ENCODE data around the gene LRBA. TPM values are rescaled to one million over a fixed set of nuclear protein-coding genes. Genes with fewer than 3 reads are reported as not detected.

LRBA gene
- total and polyA plus RNA-seq, 2 donors = 11.6 to 92.0 TPM

DNA sequence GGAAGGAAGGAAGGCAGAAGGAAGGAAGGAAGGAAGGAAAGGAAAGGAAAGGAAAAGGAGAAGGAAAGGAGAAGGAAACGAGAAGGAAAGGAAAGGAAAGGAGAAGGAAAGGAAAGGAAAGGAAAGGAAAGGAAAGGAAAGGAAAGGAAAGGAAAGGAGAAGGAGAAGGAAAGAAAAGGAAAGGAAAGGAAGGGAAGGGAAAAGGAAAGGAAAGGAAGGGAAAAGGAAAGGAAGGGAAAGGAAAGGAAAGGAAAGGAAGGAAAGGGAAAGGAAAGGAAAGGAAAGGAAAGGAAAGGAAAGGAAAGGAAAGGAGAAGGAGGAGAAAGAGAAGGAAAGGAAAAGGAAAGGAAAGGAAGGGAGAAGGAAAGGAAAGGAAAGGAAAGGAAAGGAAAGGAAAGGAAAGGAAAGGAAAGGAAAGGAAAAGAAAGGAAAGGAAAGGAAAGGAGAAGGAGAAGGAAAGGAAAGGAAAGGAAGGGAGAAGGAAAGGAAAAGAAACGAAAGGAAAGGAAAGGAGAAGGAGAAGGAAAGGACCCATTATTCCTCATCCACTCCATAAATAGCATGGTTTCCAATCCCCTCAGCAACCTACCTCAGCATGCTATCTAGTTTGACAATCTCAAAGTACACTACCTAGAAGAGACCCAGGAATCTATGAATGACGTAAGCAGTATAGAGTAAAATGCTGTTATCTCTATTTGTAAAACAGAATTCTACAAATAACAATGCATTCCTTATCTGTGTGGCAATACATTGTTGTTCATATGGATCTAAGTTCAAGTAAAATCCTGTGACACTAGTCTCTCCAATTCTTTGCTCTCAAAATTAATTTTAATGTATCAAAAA lies 209.7 kb downstream of the LRBA start:
- H3K27ac ChIP-seq (ENCODE audit: low read depth) = no peak overlapping the region
- H3K36me3 ChIP-seq (ENCODE audit: insufficient read depth) = peaks cover 3% of the 10 kb centered on the region
- H3K4me1 ChIP-seq (ENCODE audit: insufficient read depth) = no peaks in the 10 kb centered on the region
- WGBS = 94% methylated on average over 3 of the region's 3 CpGs
- no peak overlapping the region for H3K4me3 ChIP-seq (ENCODE audit: low read depth, low read length)
- DNase-seq (ENCODE audit: extremely low spot score) = no peak

DNA sequence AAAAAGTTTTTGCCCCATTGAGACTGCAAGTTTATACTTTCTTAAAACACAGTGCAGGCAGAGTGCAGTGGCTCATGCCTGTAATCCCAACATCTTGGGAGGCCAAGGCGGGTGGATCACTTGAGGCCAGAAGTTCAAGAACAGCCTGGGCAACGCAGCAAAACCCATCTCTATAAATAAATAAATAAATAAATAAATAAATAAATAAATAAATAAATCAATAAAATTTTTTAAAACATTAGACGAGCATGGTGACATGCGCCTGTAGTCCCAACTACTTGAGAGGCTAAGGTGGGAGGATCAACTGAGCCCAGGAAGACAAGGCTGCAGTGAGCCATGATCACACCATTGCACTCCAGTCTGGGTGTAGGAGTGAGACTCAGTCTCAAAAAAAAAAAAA lies 213.3 kb downstream of the LRBA start:
- Histone ChIP-seq H3K4me1 (ENCODE audit: insufficient read depth) (no peaks in the 10 kb centered on the region), H3K36me3 (ENCODE audit: insufficient read depth) (peaks cover 3% of the 10 kb centered on the region), H3K27ac (ENCODE audit: low read depth) (no peak overlapping the region), H3K4me3 (ENCODE audit: low read depth, low read length) (no peak overlapping the region)
- no peak for DNase-seq (ENCODE audit: extremely low spot score)
- WGBS = 98% methylated on average over 4 of the region's 4 CpGs

DNA sequence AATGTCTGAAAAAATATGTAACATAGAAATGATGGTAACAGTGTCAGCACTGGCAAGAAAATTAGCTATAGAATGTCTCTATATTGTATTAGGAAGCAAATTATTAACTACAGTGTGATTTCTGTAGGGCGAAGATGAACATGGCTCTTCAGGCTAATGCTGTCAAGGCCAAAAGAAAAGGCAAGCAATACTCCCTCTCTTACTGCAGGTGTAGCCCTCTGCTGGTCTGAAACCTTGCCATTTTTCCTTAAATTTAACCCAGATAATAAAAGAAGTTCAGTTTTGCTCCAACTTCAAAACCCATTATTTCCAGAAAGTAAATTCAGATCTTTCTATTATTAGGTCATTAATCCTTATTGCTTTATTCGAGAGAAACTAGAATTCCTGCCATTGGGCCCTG lies 215.9 kb downstream of the LRBA start:
- no peak overlapping the region for H3K4me3 ChIP-seq (ENCODE audit: low read depth, low read length)
- 95% methylated on average over 2 of the region's 2 CpGs for whole genome bisulfite sequencing
- H3K27ac ChIP-seq (ENCODE audit: low read depth) = no peak overlapping the region
- no peak for DNase-seq (ENCODE audit: extremely low spot score)
- H3K4me1 ChIP-seq (ENCODE audit: insufficient read depth) = no peaks in the 10 kb centered on the region
- peaks cover 3% of the 10 kb centered on the region for H3K36me3 ChIP-seq (ENCODE audit: insufficient read depth)

DNA sequence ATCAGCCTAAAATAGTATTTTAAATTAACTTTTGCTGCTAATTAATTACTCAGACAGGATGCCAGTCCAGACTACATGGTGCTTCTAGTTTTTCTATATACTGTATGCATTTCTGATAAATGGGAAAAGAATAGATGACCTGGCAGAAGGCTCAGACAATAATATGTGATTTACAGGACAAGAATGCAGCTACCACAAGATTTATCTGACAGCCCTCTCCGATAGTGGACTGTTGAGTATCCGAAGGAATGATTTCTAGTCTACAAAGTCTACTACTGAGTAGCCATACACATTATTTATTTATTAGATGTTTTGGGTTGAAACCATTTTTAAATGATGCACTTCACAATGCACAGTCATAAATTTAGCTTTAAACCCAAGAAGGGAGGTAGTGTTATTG lies 220.4 kb downstream of the LRBA start:
- Histone ChIP-seq H3K27ac (ENCODE audit: low read depth) (no peak overlapping the region), H3K36me3 (ENCODE audit: insufficient read depth) (no peaks in the 10 kb centered on the region), H3K4me1 (ENCODE audit: insufficient read depth) (no peaks in the 10 kb centered on the region), H3K4me3 (ENCODE audit: low read depth, low read length) (no peak overlapping the region)
- no peak for DNase-seq (ENCODE audit: extremely low spot score)
- 78% methylated on average over 2 of the region's 2 CpGs for WGBS

DNA sequence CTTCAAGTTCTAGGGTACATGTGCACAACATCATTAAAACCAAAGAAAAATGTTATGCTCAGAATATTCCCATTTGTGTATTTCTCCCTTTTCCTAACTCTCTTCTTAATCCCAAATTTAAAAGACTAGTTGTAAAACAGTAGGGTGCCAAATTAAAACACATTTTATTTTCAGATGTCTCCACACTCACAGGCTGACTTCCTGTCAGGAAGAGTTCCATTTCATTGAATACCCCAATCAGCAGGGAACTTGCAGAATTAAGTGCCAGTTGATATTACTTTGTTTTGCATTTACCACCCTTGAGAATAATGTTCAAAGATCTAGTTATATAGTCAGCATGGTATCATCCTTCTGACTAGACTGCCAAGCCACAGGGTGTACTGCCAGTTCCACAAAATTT lies 225.2 kb downstream of the LRBA start:
- Histone ChIP-seq H3K27ac (ENCODE audit: low read depth) (no peak overlapping the region), H3K4me3 (ENCODE audit: low read depth, low read length) (no peak overlapping the region), H3K36me3 (ENCODE audit: insufficient read depth) (no peaks in the 10 kb centered on the region), H3K4me1 (ENCODE audit: insufficient read depth) (no peaks in the 10 kb centered on the region)
- DNase-seq (ENCODE audit: extremely low spot score) = no peak

DNA sequence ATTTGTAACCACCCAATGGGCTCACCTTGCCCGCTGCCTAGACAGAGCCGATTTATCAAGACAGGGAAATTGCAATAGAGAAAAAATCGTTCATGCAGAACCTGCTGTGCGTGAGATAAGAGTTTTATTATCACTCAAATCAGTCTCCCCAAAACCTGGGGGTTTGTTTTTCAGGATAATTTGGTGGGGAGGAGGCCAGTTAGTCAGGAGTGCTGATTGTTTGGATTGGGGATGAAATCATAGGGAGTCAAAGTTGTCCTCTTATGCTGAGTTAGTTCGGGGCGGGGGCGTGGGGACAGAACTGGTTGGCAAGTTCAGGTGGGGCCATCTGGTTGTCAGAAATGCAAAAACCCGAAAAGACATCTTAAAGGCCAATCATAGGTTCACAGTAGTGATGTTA lies 230.1 kb downstream of the LRBA start:
- 90% methylated on average over 8 of the region's 8 CpGs for WGBS
- Histone ChIP-seq H3K27ac (ENCODE audit: low read depth) (no peak overlapping the region), H3K4me3 (ENCODE audit: low read depth, low read length) (no peak overlapping the region), H3K4me1 (ENCODE audit: insufficient read depth) (no peaks in the 10 kb centered on the region), H3K36me3 (ENCODE audit: insufficient read depth) (no peaks in the 10 kb centered on the region)
- DNase-seq (ENCODE audit: extremely low spot score) = no peak

DNA sequence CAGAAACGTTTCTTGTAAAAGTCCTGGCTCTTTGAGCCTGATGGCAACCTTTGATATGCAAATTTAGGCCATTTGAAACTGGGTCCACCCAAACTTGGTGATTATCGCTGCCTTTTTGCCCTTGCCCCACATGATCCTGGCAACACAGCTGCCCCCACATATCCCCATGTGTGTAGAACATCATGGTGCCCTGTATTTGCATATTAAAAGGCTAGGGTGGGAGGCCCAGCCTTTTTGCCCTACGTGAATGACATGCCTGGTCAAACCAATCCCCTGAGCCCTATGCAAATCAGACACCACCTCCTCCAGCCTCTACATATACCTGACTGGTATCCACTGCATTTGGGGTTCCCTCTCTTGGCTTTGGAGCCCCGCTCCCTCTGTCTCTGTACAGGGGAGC lies 230.8 kb downstream of the LRBA start:
- 64% methylated on average over 4 of the region's 4 CpGs for WGBS
- no peak overlapping the region for H3K4me3 ChIP-seq (ENCODE audit: low read depth, low read length)
- no peaks in the 10 kb centered on the region for H3K36me3 ChIP-seq (ENCODE audit: insufficient read depth)
- no peak for DNase-seq (ENCODE audit: extremely low spot score)
- H3K4me1 ChIP-seq (ENCODE audit: insufficient read depth) = no peaks in the 10 kb centered on the region
- no peak overlapping the region for H3K27ac ChIP-seq (ENCODE audit: low read depth)

DNA sequence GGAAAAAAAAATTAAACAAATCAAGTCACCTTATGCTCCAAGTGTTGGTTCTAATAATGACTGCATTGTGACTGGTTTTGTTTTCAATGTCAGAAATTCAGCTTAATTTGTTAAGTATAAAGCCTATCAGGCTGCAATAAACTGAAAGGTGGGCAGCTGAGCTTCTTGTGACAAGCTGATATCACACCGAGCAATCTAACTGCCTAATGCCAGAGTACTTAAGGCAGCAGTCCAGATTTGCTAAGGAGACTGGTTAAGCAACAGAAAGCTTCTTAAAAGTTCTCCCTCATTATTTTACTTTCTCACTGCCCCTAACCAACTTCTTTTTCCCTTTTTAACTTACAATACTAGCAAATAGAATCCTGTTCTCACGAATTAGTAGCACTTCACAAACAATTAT lies 232.2 kb downstream of the LRBA start:
- no peak overlapping the region for H3K4me3 ChIP-seq (ENCODE audit: low read depth, low read length)
- no peak overlapping the region for H3K27ac ChIP-seq (ENCODE audit: low read depth)
- no peaks in the 10 kb centered on the region for H3K36me3 ChIP-seq (ENCODE audit: insufficient read depth)
- H3K4me1 ChIP-seq (ENCODE audit: insufficient read depth) = no peaks in the 10 kb centered on the region
- no peak for DNase-seq (ENCODE audit: extremely low spot score)
- 67% methylated on average over 2 of the region's 2 CpGs for WGBS

DNA sequence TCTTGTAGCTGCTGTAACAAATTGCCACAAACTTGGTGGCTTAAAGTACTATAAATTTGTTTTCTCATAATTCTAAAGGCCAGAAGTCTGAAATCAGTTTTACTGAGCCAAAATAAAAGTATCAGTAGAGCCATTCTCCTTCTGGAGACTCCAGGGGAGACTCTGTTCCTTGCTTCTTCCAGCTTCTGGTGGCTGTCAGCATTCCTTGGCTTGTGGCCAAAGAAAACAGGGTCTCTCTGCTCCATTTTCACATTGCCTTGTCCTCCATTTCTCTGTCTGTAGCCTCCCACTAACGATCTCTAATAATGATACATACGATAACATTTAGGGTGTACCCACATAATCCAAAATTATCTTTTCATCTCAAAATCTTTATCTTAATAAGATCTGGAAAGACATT lies 232.8 kb downstream of the LRBA start:
- 73% methylated on average over 2 of the region's 2 CpGs for WGBS
- Histone ChIP-seq H3K27ac (ENCODE audit: low read depth) (no peak overlapping the region), H3K4me1 (ENCODE audit: insufficient read depth) (no peaks in the 10 kb centered on the region), H3K36me3 (ENCODE audit: insufficient read depth) (no peaks in the 10 kb centered on the region), H3K4me3 (ENCODE audit: low read depth, low read length) (no peak overlapping the region)
- DNase-seq (ENCODE audit: extremely low spot score) = no peak

DNA sequence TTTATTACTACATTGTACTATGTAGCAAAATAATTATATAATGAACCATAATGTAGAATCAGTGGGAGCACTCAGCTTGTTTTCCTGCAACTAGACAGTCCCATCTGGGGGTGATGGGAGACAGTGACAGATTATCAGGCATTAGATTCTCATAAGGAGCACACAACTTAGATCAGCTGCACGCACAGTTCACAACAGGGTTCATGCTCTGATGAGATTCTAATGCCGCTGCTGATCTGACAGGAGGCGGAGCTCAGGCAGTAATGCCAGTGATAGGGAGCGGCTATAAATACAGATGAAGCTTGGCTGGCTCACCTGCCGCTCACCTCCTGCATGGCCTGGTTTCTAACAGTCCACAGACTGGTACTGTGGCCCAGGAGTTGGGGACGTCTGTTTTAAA lies 233.9 kb downstream of the LRBA start:
- H3K36me3 ChIP-seq (ENCODE audit: insufficient read depth) = no peaks in the 10 kb centered on the region
- H3K4me3 ChIP-seq (ENCODE audit: low read depth, low read length) = no peak overlapping the region
- DNase-seq (ENCODE audit: extremely low spot score) = no peak
- no peak overlapping the region for H3K27ac ChIP-seq (ENCODE audit: low read depth)
- 95% methylated on average over 6 of the region's 6 CpGs for WGBS
- no peaks in the 10 kb centered on the region for H3K4me1 ChIP-seq (ENCODE audit: insufficient read depth)

DNA sequence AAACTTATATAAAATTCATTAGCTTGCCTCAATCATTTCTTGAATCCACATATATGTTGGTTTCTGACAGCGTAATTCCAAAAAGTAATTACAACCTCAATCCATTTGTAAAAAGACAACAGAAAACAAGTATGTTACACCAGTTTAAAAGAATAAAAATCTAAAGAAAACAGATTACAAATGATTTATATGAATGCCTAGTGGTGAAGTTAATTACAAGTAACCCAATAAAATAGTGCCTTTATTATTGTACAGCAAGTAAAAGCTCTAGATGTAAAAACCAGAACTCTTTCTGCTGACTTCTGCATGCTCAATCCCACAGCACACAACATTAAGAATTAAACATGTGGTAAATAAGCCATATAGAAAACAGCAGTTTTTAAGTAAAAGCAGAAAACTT lies 235.4 kb downstream of the LRBA start:
- Histone ChIP-seq H3K4me1 (ENCODE audit: insufficient read depth) (no peaks in the 10 kb centered on the region), H3K36me3 (ENCODE audit: insufficient read depth) (no peaks in the 10 kb centered on the region), H3K27ac (ENCODE audit: low read depth) (no peak overlapping the region), H3K4me3 (ENCODE audit: low read depth, low read length) (no peak overlapping the region)
- 95% methylated on average over 1 of the region's 1 CpG for WGBS
- DNase-seq (ENCODE audit: extremely low spot score) = no peak

DNA sequence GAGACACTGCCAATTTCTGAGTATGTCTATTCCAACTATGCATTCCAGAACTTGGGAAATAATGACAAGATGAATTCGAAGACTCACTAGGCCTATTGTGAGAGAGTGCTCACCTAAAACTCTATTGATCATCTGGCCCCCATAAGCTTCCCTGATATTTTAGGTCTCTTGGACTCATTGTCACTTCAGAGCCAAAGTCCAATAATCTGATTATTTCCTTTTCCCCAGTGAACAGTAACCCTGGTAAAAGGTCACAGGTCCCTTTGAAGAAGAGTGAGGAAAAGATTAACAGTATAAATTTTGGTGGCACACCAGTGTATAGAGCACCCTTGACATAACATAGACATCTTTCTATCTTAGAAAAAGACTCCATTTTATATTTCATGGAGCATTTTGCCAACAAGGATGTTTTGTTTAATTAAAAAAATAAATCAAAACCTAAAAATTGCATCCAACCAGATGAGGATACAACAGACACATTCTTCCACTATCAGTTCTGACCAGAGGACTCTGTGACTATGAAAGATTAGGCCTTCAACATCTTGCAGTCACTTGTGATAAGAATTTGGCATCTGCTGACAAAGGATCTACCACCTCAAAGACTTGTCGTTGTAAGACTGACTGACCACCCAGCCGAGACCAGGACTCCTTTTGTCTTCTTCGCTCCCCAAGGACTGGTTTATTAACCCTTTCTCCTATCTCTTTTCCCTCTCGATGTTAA lies 241.2 kb downstream of the LRBA start:
- no peak for DNase-seq (ENCODE audit: extremely low spot score)
- Histone ChIP-seq H3K27ac (ENCODE audit: low read depth) (no peak overlapping the region), H3K36me3 (ENCODE audit: insufficient read depth) (no peaks in the 10 kb centered on the region), H3K4me3 (ENCODE audit: low read depth, low read length) (no peak overlapping the region), H3K4me1 (ENCODE audit: insufficient read depth) (no peaks in the 10 kb centered on the region)
- 86% methylated on average over 5 of the region's 5 CpGs for WGBS

DNA sequence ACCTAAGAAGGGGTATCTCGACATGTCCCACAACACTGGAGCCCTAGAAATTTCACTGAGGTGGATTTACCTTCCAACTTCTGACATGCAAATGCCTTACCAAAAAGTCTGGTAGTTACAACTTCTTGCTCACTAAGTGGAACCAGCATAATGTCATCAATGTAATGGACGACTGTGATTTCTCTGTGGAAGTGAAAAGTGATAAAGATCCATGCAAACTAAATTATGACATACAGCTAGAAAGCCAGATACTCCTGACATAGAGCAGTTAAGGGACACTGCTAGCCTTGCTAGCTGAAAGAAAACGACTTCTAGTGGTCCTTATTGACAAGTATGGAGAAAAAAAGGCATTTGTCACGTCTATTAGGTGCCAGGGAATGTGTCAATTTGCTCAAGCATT lies 242.1 kb downstream of the LRBA start:
- Histone ChIP-seq H3K4me1 (ENCODE audit: insufficient read depth) (no peaks in the 10 kb centered on the region), H3K27ac (ENCODE audit: low read depth) (no peak overlapping the region), H3K4me3 (ENCODE audit: low read depth, low read length) (no peak overlapping the region), H3K36me3 (ENCODE audit: insufficient read depth) (no peaks in the 10 kb centered on the region)
- DNase-seq (ENCODE audit: extremely low spot score) = no peak
- 94% methylated on average over 4 of the region's 4 CpGs for WGBS

DNA sequence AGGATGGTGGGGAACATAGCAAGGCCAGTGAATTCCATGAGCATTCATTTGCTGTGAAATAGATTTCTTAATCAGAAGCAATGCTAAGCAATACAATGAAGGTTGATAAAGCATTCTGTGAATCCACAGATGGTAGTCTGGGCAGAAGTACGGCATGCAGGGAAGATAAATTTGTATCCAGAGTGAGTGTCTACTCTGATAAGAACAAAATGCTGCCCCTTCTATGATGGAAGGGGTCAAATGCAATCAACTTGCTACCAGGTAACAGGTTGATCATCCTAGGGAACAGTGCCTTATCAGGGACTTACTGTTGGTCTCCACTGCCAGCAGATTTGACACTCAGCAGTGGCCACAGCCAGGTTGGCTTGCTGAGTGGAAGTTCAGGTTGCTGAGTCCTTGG lies 243.7 kb downstream of the LRBA start:
- Histone ChIP-seq H3K36me3 (ENCODE audit: insufficient read depth) (no peaks in the 10 kb centered on the region), H3K4me1 (ENCODE audit: insufficient read depth) (no peaks in the 10 kb centered on the region), H3K27ac (ENCODE audit: low read depth) (no peak overlapping the region), H3K4me3 (ENCODE audit: low read depth, low read length) (no peak overlapping the region)
- 90% methylated on average over 1 of the region's 1 CpG for WGBS
- DNase-seq (ENCODE audit: extremely low spot score) = no peak

Measured in urinary bladder (tissue), 4 donors.